Measurements from ENCODE around the gene TRAPPC2B.

Gene TRAPPC2B

GRCh38 chr19:57395710-57396109, 32.4 kb downstream of the TRAPPC2B start:
- no peak for TF ChIP-seq FOXM1 (IDR thresholded peaks at IDR 0.05; ENCODE audit: borderline replicate concordance, low read depth)
- TF ChIP-seq EP300 (IDR thresholded peaks at IDR 0.05; ENCODE audit: borderline replicate concordance), result no peak

GRCh38 chr19:57398868-57399267, 35.5 kb downstream of the TRAPPC2B start:
- no peak for TF ChIP-seq EP300 (IDR thresholded peaks at IDR 0.05; ENCODE audit: borderline replicate concordance)
- TF ChIP-seq CREB1 (IDR thresholded peaks at IDR 0.05; ENCODE audit: low read depth), result no peak
- TF ChIP-seq YY1 (IDR thresholded peaks at IDR 0.05; ENCODE audit: low read depth), result no peak

- no peak for TF ChIP-seq FOXM1 (IDR thresholded peaks at IDR 0.05; ENCODE audit: borderline replicate concordance, low read depth)
- no peak for TF ChIP-seq NFIC (IDR thresholded peaks at IDR 0.05)
- TF ChIP-seq CREB1 (IDR thresholded peaks at IDR 0.05; ENCODE audit: low read depth), result no peak
- no peak for TF ChIP-seq RAD21 (IDR thresholded peaks at IDR 0.05; ENCODE audit: low read depth)
- no peak for TF ChIP-seq EGR1 (IDR thresholded peaks at IDR 0.05)
- no peak for TF ChIP-seq YY1 (IDR thresholded peaks at IDR 0.05; ENCODE audit: low read depth)
- no peak for TF ChIP-seq CEBPB (IDR thresholded peaks at IDR 0.05)
- no peak for TF ChIP-seq TEAD4 (IDR thresholded peaks at IDR 0.05)
- no peak for TF ChIP-seq TAF1 (IDR thresholded peaks at IDR 0.05; ENCODE audit: low read depth)
- TF ChIP-seq EP300 (IDR thresholded peaks at IDR 0.05; ENCODE audit: borderline replicate concordance), result no peak
- no peak for TF ChIP-seq REST (IDR thresholded peaks at IDR 0.05; ENCODE audit: low read depth)
- TF ChIP-seq TCF12 (IDR thresholded peaks at IDR 0.05; ENCODE audit: low read depth), result no peak
- no peak for TF ChIP-seq ZBTB7A (IDR thresholded peaks at IDR 0.05; ENCODE audit: low read depth)
- TF ChIP-seq, protein P1, sequence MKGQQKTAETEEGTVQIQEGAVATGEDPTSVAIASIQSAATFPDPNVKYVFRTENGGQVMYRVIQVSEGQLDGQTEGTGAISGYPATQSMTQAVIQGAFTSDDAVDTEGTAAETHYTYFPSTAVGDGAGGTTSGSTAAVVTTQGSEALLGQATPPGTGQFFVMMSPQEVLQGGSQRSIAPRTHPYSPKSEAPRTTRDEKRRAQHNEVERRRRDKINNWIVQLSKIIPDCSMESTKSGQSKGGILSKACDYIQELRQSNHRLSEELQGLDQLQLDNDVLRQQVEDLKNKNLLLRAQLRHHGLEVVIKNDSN (IDR thresholded peaks at IDR 0.05), result no peak
- TF ChIP-seq, protein P2, sequence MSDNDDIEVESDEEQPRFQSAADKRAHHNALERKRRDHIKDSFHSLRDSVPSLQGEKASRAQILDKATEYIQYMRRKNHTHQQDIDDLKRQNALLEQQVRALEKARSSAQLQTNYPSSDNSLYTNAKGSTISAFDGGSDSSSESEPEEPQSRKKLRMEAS (IDR thresholded peaks at IDR 0.05), result no peak
Measured at GRCh38 chr19:57403737-57404563, 40.6 kb downstream of the TRAPPC2B start.

GRCh38 chr19:57406516-57407123, 43.3 kb downstream of the TRAPPC2B start:
- TF ChIP-seq TCF12 (IDR thresholded peaks at IDR 0.05; ENCODE audit: low read depth) (no peak), CEBPB (IDR thresholded peaks at IDR 0.05) (peak; percentile 43; the same call in 1 of the 2 replicates), RAD21 (IDR thresholded peaks at IDR 0.05; ENCODE audit: low read depth) (peak; percentile 85)

DNA sequence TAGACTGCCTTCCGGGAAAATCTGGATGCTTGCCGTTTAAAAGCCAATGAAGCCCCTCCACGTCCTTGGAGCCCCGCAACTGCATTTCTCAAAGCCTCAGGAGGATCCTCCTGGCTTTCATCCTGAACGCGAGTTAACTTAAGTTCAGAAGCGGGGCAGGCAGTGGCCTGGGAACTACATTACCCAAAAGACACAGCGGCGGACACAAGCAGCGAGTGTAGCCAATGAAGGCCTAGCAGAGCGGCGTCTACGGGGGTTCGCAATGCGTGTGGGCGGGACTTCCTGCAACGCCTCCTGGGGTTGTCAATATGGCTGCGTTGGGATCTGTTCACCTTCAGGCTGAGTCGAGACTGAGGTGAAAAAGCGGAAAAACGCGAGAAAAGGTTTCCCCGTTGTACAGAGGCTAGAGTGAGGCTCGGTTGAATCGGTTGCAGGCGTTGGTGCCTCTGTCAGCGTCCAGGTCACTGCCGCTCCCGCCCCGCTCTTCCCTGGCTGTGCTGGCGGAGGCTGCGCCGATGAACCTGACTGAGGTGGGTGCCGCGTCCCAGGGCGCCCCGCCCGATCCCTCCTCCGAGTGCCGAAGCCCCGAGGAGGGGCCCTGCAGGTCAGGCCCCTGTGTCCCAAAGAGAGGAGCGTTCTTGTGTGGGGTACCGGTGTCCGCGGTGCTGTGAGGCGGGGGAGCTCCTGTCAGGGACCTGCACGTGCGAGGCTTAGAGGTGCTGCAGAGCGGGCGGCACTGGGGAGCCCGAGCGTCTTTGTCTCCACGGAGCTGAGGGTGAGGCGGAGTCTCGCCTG, 47.7 kb downstream of the TRAPPC2B start, which contains the start of gene ZNF17:
Gene ZNF17 (plus strand): TSS at position 285 of the 795 bp plus-strand sequence. CDS start 2,455 bp downstream, outside the sequence.
- TF ChIP-seq REST (IDR thresholded peaks at IDR 0.05; ENCODE audit: low read depth) (no peak), TCF12 (IDR thresholded peaks at IDR 0.05; ENCODE audit: low read depth) (no peak), CREB1 (IDR thresholded peaks at IDR 0.05; ENCODE audit: low read depth) (peak; percentile 67), EGR1 (IDR thresholded peaks at IDR 0.05) (peak; percentile 30; the same call in 1 of the 2 replicates), YY1 (IDR thresholded peaks at IDR 0.05; ENCODE audit: low read depth) (peak; percentile 97), TAF1 (IDR thresholded peaks at IDR 0.05; ENCODE audit: low read depth) (peak; percentile 85), TEAD4 (IDR thresholded peaks at IDR 0.05) (0 out of 2 replicates have a peak, but pooled peaks have one; percentile 13), EP300 (IDR thresholded peaks at IDR 0.05; ENCODE audit: borderline replicate concordance) (no peak)
- TF ChIP-seq, protein P2 (IDR thresholded peaks at IDR 0.05), result peak; percentile 27; the same call in 1 of the 2 replicates
- TF ChIP-seq, protein P1 (IDR thresholded peaks at IDR 0.05), result peak; percentile 42; the same call in 1 of the 2 replicates
